Suprapubic skin (tissue), 3 donors: ENCODE results near the gene CYFIP1.

ENCODE experiments used
- CTCF ChIP-seq, 2 donors: fragments of 200-600 bp in 1 of 2; fragments of 450-650 bp in 1 of 2; sonication (generic) in 1 of 2; IDR thresholded peaks; one replicate each; pipeline ENCODE4 v1.5.1; 2016 to 2019; ENCODE audit warnings: antibody characterized with exemption in 2 of 2, mild to moderate bottlenecking in 1 of 2, moderate library complexity in 1 of 2
- POLR2A ChIP-seq, 2 donors: fragments of 450-650 bp; IDR thresholded peaks; one replicate each; pipeline ENCODE4 v1.6.1; 2017; ENCODE audit warnings: antibody characterized with exemption in 2 of 2, mild to moderate bottlenecking in 2 of 2, moderate library complexity in 2 of 2

- TF ChIP-seq CTCF (IDR thresholded peaks at IDR 0.05), result no peak
- TF ChIP-seq POLR2A (IDR thresholded peaks at IDR 0.05), result no peak
These were observed 19.6 kb downstream of the CYFIP1 start for GRCh38 chr15:22960556-22960955.
